Measurements from ENCODE around the gene AKAP10.

AKAP10 gene

DNA sequence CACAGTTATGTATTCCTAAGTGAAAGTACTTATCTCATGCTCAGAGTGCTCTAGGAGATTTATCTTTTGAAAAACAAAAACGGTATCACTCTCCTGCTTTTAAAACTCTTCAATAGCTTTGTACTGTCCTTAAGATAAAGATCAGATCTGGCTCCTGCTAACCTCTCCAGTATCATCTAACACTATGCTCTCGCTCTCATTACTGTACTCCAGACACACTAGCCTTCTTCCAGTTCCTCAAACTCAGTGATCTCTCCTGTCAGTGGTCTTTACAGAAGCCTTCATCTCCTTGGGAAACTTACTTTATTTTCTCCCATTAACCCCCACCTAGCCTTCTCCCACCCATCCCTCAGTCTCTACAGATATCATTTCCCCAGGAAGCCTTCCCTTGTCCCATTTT is 120.0 kb downstream of the AKAP10 start:
- DNase-seq, result no peak
